ENCODE results near the gene OARD1. TPM values are rescaled to one million over a fixed set of nuclear protein-coding genes. Genes with fewer than 3 reads are reported as not detected.

OARD1 gene
- total and polyA plus RNA-seq, 4 donors = 22.2 to 27.0 (median 24.3) TPM

DNA sequence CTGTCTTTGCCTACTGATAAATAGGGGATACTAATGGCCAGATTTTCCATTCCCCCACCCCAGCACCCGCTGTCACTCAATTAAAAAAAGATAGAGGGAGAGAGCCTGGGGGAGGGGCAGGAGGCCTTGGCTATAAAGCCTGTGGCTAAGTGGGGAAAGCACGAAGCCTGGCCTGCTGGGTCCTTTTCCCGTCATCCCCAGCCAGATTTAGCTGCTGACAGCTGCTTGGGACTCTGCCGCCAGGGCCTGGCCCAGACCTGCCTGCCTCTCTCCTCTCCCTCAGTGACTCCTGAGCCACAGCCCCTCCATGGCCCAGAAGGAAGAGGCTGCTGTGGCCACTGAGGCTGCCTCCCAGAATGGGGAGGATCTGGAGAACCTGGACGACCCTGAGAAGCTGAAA, 19.1 kb downstream of the OARD1 start, which contains the start of gene APOBEC2:
APOBEC2 (plus strand) TSS at position 162 of the 400 bp plus-strand sequence; CDS start at position 308, 146 bp downstream.
- no peaks in the 10 kb centered on the region for H3K27me3 ChIP-seq (ENCODE audit: control insufficient read depth in 3 of 3, insufficient read depth in 3 of 3, low read length in 2 of 3)

GRCh38 chr6:41051873-41052272, 20.3 kb downstream of the OARD1 start:
- Histone ChIP-seq H3K27ac (ENCODE audit: low read depth in 1 of 2, low read length in 1 of 2) (peak overlapping the region in 1 of 2 donors; percentile 82), H3K4me3 (no peak overlapping the region), H3K36me3 (ENCODE audit: control insufficient read depth in 4 of 4, insufficient read depth in 4 of 4, low read length in 4 of 4) (no peaks in the 10 kb centered on the region), H3K9ac (ENCODE audit: insufficient read depth in 1 of 2, low read length in 2 of 2) (no peak overlapping the region), H3K27me3 (ENCODE audit: control insufficient read depth in 3 of 3, insufficient read depth in 3 of 3, low read length in 2 of 3) (no peaks in the 10 kb centered on the region), H3K4me1 (ENCODE audit: control insufficient read depth in 5 of 5, insufficient read depth in 5 of 5, low read length in 5 of 5) (peaks cover 0 to 8% (median 0%) of the 10 kb centered on the region in 5 donors), H3K9me3 (ENCODE audit: control insufficient read depth in 4 of 4, insufficient read depth in 3 of 4, low read length in 3 of 4) (no peaks in the 10 kb centered on the region)
- DNase-seq (no peak), ATAC-seq (ENCODE audit: insufficient read depth, low FRiP score) (no peak)
- no peak for TF ChIP-seq CTCF (IDR thresholded peaks at IDR 0.05; ENCODE audit: control extremely low read depth, extremely low read depth)
- 46 to 56% methylated on average over 5 of the region's 5 CpGs for WGBS, 2 donors

More for the DNA sequence above, 19.1 kb downstream of the OARD1 start, which contains the start of gene APOBEC2:
- Histone ChIP-seq H3K36me3 (ENCODE audit: control insufficient read depth in 4 of 4, insufficient read depth in 4 of 4, low read length in 4 of 4) (no peaks in the 10 kb centered on the region), H3K9ac (ENCODE audit: insufficient read depth in 1 of 2, low read length in 2 of 2) (no peak within 1 kb of the TSS), H3K27ac (ENCODE audit: low read depth in 1 of 2, low read length in 1 of 2) (peak within 1 kb of the TSS in 1 of 2 donors; percentile 82), H3K9me3 (ENCODE audit: control insufficient read depth in 4 of 4, insufficient read depth in 3 of 4, low read length in 3 of 4) (no peaks in the 10 kb centered on the region), H3K4me1 (ENCODE audit: control insufficient read depth in 5 of 5, insufficient read depth in 5 of 5, low read length in 5 of 5) (peaks cover 0 to 8% (median 0%) of the 10 kb centered on the region in 5 donors), H3K4me3 (no peak within 1 kb of the TSS)
- 78 to 84% methylated on average over 5 of the region's 5 CpGs for WGBS, 2 donors
- DNase-seq = peak in 2 of 3 donors; percentile 29 to 53
- TF ChIP-seq CTCF (IDR thresholded peaks at IDR 0.05; ENCODE audit: control extremely low read depth, extremely low read depth) = no peak
- ATAC-seq (ENCODE audit: insufficient read depth, low FRiP score) = no peak

DNA sequence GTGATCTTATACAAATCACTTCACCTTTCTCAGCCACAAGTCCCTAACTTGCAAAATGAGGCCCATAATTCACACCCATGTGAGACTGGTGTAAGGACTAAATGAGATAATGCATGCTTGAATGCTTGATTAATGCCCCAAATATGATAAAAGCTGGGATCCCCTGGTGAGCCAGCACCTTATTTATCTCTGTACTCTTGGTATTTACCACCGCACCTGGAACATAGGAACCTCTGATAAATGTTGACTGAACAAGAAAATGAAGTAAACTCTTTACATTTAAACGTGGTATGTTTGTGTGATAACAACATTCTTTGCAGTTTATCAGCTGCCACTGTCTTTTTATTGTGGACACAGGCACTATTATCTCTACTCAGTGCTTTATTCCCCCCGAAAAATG, 21.6 kb downstream of the OARD1 start:
- 82 to 92% methylated on average over 3 of the region's 3 CpGs for WGBS, 2 donors
- DNase-seq (no peak), ATAC-seq (ENCODE audit: insufficient read depth, low FRiP score) (no peak)
- no peaks in the 10 kb centered on the region for H3K27me3 ChIP-seq (ENCODE audit: control insufficient read depth in 3 of 3, insufficient read depth in 3 of 3, low read length in 2 of 3)
- H3K4me3 ChIP-seq = no peak overlapping the region
- H3K9ac ChIP-seq (ENCODE audit: insufficient read depth in 1 of 2, low read length in 2 of 2) = no peak overlapping the region
- no peak for TF ChIP-seq CTCF (IDR thresholded peaks at IDR 0.05; ENCODE audit: control extremely low read depth, extremely low read depth)
- H3K36me3 ChIP-seq (ENCODE audit: control insufficient read depth in 4 of 4, insufficient read depth in 4 of 4, low read length in 4 of 4) = no peaks in the 10 kb centered on the region
- peaks cover 0 to 8% (median 0%) of the 10 kb centered on the region in 5 donors for H3K4me1 ChIP-seq (ENCODE audit: control insufficient read depth in 5 of 5, insufficient read depth in 5 of 5, low read length in 5 of 5)
- no peaks in the 10 kb centered on the region for H3K9me3 ChIP-seq (ENCODE audit: control insufficient read depth in 4 of 4, insufficient read depth in 3 of 4, low read length in 3 of 4)
- no peak overlapping the region for H3K27ac ChIP-seq (ENCODE audit: low read depth in 1 of 2, low read length in 1 of 2)

DNA sequence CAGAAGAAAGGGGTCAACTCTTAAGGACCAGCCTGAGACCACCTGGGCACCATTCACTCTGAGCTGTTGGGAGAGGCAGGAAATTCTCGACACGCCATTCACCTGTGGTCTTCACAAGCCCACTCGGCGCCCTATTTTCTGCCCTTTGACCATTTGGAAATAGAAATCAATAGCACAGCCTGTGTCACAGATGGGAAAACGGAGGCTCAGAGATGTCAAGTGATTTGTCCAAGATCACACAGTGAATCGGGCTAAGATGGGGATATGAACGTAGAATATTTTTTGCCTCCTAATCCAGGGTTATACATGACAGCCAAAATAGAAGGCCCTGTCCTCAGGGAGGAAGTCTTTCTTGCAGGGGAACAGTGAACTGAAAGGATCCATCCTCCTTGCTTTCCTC, 22.2 kb downstream of the OARD1 start:
- Histone ChIP-seq H3K4me1 (ENCODE audit: control insufficient read depth in 5 of 5, insufficient read depth in 5 of 5, low read length in 5 of 5) (peaks cover 0 to 8% (median 0%) of the 10 kb centered on the region in 5 donors), H3K27me3 (ENCODE audit: control insufficient read depth in 3 of 3, insufficient read depth in 3 of 3, low read length in 2 of 3) (no peaks in the 10 kb centered on the region), H3K36me3 (ENCODE audit: control insufficient read depth in 4 of 4, insufficient read depth in 4 of 4, low read length in 4 of 4) (no peaks in the 10 kb centered on the region), H3K9ac (ENCODE audit: insufficient read depth in 1 of 2, low read length in 2 of 2) (no peak overlapping the region), H3K9me3 (ENCODE audit: control insufficient read depth in 4 of 4, insufficient read depth in 3 of 4, low read length in 3 of 4) (no peaks in the 10 kb centered on the region), H3K27ac (ENCODE audit: low read depth in 1 of 2, low read length in 1 of 2) (peak overlapping the region in 1 of 2 donors; percentile 49), H3K4me3 (no peak overlapping the region)
- WGBS, 2 donors = 81 to 92% methylated on average over 7 of the region's 7 CpGs
- DNase-seq (no peak), ATAC-seq (ENCODE audit: insufficient read depth, low FRiP score) (no peak)
- TF ChIP-seq CTCF (IDR thresholded peaks at IDR 0.05; ENCODE audit: control extremely low read depth, extremely low read depth) = no peak
